GM19328 (cell line): Measurements from ENCODE around the gene MAPK7.
"Not testable (repeated sequence)": the region's sequence is repeated elsewhere in the genome, so short reads cannot be mapped to it uniquely, and the experiment has no call there.

Source experiments
- ATAC-seq: cut with Tn5 transposase; IDR thresholded peaks from one replicate; pipeline ENCODE4 v1.9.1; 2021; ENCODE audit warnings: mild to moderate bottlenecking, moderate library complexity; ENCODE audit not compliant: unreplicated experiment

Gene MAPK7

DNA sequence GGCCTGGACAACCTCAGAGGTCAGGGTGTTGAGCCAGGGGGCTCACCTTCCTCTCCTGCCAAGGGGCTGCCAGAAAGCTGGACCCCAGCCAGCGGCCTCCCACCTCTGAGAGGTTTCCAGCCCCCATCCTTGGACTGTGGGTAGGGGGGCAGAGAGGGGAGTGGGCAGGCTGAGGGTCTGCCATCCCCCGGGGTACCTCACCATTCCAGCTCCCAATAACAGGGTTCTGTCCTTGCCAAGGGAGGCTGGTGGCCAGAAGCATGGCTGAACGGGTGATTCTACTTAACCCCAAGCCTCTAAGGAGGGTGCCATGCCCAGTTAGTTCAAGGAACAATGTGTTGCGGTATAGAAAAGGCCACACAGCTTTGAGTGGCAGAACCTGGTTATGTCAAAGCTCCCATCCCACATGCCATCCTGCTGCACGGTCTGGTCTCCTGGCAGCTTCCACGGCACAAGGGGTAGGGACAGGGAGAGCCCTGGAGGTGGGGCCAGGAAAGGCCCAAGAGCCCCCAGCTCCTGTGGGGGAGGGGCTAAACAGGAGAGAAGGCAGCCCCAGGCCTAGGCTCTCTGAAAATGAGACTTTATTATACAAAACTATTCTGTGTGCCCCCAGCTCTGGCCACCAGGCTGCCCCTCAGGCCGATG lies 35.6 kb upstream of the MAPK7 start:
- no peak for ATAC-seq

DNA sequence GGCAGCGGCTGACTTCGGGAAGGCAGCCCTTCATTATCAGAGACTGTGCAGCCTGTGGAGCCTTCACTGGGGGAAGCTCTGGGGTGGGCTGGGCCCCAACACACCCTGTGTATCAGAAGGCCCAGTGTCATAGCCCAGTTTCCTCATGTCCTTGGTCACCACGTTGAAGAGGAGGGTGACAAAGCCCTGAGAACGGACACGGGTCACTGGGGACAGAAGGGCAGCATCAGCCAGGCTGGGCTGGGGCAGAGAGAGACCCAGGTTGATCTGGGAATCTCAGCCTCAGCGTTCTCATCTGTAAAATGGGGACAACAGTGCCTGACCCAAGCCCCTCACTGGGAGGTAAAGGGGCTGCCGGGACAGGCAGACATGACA lies 35.1 kb upstream of the MAPK7 start:
- ATAC-seq, result no peak

DNA sequence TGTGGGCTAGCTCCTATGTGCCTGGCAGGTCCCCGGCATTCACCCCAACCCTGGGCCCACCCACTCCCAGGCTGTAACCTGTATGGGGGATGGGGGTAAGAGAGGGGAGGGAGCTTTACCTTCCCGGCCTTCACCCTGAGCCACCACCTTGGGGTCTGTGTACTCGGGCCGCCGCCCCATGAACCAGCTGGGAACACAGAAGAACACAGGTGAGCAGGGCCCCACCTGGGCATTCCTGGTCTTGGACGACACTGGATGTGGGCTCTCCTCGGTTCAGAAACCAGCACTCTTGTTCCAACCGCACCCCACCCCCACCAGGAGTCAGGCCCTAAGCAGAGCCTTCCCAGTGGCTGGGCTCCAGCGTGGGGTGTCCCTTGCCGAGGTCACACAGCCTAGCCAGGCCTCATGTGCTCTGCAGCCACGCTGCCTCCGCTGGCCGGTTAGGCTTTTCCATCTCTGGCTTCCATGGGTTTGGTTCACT lies 34.6 kb upstream of the MAPK7 start:
- ATAC-seq, result no peak

DNA sequence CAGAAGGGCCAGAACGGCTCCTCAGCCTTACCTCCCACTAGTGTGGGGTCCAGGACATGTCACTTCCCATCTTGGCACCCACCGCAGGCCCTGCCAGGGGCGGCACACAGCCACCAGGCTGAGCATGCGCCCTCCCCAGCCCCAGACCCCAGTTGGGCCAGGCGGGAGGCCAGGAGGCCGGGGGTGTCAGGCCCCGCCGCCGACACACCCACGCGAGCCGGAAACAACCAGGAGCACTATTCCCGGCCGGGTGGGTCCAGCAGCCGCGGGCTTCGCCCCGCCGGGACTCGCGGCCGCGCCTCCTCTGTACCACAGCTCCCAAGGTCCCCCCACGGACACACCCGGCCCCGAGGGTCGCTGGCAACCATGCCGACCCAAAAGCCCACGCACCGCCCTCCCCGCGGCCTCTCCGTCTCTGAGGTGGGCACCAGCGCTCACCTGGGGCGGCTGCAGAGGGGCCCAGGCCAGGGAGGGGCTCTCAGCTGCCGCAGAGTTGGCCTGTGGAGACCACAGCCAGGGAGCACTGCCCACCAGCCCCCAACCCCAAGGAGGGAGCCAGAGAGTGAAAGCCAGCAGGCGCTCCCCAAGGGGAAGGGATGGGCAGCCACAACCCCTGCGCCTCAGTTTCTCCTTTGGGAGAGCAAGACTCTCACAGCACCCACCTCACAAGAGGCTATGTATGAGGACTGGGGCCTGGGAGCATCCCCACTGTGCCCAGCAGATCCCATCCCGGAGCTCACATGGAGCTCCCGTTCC lies 33.8 kb upstream of the MAPK7 start:
- no peak for ATAC-seq

DNA sequence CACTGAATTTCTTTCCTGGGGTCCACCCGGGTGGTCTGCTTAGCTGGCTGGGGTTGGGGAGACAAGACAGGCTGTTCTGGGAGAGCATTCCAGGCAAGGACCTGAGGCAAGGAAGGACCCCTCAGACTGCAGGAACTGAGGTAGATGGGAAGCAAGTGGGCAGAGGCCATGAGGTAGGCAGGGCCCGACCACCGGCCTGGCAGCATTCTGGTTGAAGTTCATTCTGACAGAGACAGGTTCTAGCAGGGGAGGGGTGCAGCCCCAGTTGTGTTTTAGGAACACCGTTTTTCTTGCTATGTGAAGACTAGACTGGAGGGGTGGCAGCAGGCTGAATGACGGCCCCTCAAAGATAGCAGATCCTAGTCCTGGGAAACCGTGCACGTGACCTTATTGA lies 33.2 kb upstream of the MAPK7 start:
- ATAC-seq, result no peak

DNA sequence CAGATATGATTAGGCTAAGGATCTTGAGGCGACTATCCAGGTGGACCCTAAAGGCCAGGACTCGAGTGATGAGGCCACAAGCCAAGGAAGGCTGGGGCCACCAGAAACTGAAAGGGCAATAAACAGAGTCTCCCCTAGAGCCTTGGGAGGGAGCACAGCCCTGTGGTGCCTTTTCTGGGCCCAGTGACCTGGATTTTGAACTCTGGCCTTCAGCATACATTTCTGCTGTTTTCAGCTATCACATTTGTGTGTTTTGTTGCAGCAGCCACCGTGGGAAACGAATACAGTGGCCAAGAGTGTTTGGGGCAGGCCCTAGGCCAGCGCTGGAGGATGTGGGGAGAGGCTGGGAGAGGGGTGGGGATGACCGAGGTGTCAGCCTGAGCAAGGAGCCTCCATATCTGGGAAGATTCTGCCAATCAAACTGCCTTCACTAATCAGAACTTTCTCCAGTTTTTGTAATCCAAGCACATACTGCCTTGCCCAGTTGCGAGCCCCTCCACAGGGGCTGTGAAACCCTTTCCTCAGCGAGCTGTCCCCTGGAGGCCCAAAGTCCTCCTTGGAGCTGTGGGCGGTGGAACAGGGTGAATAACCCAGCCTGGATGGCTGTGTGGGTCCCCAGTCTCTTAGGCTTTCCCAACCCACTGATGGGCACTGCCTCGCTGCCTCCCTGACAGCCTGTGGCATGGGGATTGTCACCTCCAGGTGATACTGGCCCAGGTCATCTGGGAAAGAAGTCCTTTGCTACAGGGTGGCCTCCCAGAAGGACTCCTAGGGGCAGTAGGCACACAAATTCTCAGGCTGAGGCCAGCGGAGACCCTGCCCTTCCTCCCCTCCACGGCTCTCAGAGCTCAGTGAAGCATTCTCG lies 32.6 kb upstream of the MAPK7 start:
- ATAC-seq, result no peak

DNA sequence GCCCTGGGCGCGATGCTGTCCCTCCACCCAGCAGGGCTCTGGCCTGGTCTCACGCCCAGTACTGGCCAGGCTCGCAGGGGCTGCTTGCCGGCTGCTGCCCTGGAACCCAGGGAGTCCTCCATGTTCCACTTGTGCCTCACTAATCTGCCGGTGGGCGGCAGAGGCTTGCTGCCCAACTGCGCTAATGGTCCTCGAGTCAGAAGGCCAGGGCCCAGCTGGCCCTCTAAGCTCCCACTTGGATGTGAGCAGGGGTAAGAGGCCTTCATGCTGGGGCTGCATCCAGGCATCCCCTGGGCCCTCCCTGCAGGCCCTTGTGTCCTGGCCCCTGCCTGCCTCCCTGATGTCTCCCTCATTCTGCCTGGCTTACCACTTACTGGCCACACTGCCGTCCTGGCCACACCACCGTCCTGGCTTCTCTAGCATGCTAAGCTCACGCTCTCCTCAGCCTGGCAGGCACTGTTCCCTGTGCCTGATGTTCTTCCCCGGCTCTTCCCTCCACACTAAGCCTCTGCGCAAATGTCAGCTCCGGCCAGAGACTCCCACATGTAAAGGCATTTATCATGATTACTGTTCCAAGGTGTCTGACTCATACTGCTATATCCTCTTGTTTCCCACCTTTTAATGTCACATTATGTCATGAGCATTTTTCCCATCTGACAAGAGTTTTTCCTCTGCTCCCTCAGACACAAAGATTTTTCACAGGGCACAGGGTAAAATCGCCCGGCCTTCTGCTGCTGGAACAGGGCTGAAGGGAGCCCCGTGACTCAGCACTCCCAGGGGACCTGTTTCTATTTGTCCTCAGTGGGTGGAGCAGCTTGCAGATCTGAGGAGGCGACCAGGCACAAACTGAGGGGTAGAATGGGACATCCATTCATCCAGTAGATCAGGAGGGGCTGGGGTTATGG lies 31.7 kb upstream of the MAPK7 start:
- ATAC-seq, result no peak

DNA sequence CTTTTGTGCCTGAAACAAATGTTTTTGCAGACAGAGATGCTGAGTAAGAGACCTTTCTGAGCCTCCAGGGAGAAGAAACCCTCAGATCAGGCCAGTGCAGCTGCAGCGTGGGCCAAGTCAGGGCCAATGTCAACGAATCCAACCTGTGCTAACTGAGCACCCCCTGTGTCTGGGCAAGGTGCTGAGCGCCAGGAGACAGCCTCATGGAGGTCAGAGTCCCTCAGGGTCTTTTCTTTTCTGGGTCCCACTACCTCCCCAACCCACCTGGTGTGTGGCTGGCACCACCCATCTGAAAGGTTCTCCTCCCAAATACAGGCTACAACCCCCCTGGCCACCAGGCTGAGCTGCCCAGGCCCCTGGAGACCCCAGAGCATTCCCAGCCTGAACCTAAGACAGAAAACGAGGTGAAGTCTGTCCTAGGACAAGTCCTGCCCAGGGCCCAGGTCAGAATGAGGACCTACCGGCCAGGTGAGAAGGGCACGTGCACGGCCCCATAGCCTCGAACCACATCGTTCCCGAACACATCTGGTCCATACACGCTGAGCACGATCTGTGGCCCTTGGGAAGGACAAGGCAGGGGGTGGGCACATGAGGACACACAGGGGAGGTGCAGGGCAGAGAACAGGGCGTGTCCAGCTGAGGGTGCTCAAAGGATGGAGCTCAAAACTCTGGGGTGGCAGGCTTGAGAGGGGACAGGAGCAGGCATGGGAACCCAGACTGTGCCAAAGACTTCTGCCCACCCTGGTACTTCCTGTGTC lies 30.8 kb upstream of the MAPK7 start:
- ATAC-seq, result no peak

DNA sequence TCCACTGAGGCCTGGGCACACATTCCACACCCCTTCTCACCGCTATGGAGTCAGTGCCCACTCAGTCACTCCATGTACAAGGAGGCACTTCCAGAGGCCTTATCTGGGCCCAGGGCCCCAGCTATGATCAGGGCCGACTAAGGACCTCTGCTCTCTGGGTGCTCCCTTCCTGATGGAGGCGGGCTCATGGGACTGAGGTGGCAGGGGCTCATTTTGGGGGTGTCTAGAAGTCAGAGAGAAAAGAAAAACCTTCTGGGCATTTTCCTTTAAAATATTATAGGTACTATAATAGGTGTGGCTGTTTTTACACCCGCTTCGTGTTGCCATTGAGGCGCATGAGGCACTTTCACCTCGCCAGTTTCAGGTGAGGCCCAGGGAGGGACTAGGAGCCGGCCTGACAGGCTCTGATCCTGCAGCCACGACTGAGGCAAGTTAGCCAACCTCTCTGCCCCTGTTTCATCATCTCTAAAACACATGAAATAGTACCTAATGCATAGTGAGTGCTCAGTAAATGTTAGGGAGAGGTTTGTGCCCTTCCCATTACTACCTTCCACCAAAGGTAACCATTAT lies 30.1 kb upstream of the MAPK7 start:
- no peak for ATAC-seq

DNA sequence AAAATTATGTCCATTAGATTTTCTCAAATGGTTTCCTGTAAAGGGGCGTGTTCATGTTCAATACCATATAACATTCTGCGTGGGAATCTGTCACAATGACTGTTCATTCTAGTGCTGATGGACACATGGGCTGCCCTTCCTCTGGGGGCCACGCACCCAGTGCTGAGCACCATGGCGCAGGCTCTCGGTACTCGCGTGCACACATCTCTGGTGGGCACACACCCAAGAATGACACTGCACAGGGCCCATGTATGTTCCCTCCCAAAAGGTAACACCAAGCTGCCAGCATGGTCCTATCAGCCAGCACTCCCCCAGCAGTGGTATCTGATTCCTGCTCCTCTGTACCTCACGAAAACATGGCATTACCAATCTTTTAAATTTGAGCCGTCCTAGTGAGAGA lies 29.5 kb upstream of the MAPK7 start:
- no peak for ATAC-seq

DNA sequence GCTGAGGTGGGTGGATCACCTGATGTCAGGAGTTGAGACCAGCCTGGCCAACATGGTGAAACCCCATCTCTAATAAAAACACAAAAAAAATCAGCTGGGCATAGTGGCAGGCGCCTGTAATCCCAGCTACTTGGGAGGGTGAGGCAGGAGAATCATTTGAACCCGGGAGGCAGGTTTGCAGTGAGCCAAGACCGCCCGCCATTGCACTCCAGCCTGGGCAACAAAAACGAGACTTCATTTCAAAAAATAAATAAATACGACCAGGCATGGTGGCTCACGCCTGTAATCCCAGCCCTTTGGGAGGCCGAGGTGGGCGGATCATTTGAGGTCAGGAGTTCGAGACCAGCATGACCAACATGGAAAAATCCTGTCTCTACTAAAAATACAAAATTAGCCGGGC lies 24.9 kb upstream of the MAPK7 start:
- ATAC-seq, result not testable (repeated sequence)

DNA sequence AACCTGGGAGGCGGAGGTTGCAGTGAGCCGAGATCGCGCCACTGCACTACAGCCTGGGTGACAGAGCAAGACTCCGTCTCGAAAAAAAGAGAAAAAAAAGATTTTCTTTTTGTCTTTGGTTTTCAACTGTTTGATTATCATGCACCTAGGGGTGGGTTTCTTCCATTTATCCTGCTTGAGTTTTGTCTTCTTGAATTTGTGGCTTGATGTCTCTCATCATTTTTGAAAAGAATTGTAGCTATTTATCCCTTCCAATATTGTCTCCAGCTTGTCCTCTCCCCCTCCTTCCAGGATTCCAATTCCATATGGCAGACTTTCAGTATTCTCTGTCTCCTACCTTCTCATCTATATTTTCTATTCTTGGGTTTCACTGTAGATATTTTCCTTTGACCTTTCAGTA lies 23.6 kb upstream of the MAPK7 start:
- ATAC-seq, result no peak

DNA sequence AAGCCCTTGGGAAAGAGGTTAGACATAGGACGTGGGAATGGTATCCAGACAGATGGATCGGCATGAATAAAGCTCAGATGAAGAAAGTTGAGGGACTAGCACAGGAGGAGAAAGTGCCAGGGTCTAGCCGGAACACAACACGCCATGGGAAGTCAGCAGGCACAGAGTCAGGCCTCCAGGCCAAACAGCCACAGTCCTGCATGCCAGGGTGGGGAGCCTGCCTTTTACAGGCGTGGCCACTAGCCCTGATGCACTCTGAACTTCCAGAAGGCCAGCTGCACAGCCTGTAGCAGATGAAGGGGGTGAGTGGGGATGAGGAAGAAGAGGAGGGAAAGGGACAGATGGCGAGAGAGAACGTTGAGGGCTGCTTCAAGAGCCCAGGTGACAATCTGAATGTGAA lies 20.9 kb upstream of the MAPK7 start:
- ATAC-seq, result no peak

DNA sequence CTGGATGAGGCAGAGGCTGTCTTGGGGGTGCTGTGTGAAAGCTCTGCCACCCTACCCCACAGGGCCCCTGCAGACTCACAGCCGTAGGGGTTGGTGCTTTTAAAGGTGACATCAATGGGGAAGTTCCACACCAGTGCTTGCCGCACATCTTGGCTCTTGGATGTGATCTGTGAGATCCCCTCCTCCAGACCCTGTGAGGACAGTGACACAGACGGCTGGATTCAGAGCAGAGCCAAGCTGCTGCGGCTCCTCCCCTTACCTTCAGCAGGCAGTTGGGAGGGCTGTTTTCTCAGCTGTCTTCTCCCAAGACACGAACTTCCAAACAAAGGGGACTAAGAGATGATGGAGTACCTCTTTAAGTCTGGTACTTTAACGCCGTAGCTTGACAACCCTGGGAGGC lies 20.5 kb upstream of the MAPK7 start:
- no peak for ATAC-seq

DNA sequence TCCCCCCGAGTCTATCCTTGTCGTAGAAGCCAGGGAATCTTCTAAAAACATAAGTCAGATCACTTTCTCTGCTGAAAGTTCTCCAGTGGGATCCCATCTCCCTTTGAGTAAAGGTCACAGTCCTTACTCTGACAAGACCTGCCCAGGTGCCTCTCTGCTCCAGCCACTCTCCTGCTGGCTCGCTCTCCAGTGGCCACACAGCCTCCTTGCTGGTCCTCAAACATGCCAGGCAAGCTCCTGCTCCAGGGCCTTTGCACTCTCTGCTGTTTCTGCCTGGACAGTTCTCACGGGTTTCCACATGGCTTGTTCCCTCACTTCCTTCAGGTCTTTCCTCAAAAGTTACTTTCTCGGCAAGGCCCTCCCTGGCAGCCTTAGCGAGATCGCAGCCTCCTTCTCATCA lies 19.1 kb upstream of the MAPK7 start:
- ATAC-seq, result no peak

DNA sequence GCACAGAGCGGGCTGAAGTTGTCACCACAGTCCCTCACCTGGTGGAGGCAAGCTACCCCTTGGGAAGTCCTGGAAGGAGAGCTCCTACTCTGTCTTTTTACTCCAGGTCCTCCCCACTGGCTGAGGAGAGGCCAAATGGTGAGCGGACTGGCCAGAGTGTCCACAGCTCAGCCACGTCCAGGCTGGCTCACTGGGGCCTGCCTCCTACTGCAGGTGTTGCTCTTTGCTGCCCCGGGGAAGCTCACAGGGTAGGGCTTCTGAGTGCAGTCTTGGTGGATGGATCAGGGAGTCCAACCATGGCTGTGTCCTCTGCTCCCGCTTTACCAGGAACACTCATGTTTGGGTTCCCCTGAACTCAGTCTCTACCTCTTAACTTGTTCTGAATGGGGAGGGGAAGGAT lies 18.4 kb upstream of the MAPK7 start:
- ATAC-seq, result no peak

DNA sequence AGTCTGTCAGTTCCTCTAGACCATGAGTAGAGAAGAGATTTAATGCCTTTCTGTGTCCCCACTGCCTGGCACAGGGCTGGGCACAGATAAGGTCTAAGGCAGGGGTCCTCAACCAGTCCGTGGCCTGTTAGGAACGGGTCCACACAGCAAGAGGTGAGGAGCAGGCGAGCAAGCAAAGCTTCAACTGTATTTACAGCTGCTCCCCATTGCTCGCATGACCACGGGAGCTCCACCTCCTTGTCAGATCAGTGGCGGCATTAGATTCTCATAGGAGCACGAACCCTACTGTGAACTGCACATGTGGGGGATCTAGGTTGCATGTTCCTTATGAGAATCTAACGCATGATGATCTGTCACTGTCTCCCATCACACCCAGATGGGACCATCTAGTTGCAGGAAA lies 17.5 kb upstream of the MAPK7 start:
- no peak for ATAC-seq

DNA sequence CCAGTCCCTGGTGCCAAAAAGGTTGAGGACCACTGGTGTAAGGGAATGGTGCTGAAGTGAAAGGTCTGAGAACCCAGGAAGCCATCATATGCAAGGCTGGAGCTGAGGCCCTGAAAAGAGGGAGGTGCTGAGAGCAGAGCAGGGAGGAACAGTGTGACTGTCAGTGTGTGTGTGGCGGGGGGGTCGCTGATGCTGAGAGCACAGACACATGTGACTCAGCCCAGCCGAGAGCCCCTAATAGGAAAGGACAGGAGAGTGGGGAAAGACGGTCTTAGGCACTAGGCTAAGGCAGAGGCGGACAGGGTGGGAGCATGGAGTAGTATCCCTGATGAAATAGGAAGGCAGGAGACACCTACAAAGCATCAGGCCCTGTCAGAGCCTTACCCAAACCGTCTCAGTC lies 17.0 kb upstream of the MAPK7 start:
- no peak for ATAC-seq

DNA sequence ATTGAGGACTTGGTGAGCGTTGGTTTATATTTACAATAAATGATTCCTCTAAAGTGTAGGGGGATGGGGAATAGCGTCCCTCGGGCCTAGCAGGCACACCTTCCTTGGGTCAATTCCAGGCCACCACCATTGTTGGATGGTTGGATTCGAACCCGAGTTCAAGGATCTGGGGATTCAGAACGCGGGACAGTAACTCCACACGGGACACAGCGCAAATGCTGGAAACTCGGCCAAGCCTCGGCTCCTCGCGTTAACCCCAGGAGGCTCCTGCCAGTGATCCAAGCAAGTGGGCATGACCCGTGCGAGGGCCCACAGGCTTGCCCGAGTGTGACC lies 16.4 kb upstream of the MAPK7 start:
- no peak for ATAC-seq
